ENCODE results near the gene RAB3C. TPM values are rescaled to one million over a fixed set of nuclear protein-coding genes. Genes with fewer than 3 reads are reported as not detected.

The RAB3C gene
- total RNA-seq, 1 experiment from 2014 or later = 13.3 TPM

GRCh38 chr5:58703925-58704555, 121.2 kb downstream of the RAB3C start:
- H3K36me3 Mint-ChIP-seq = peaks cover 25% of the 10 kb centered on the region
- ATAC-seq = no peak
- H3K27ac Mint-ChIP-seq = no peak overlapping the region
- no peak overlapping the region for H3K4me3 Mint-ChIP-seq
- TF ChIP-seq CBFB (CRISPR knock-in tag; IDR thresholded peaks at IDR 0.05; ENCODE audit: low read depth) = no peak
- no peak for TF ChIP-seq NR2C2 (CRISPR knock-in tag; IDR thresholded peaks at IDR 0.05)
- H3K4me1 Mint-ChIP-seq = 0 out of 2 replicates have a peak, but pooled peaks cover 5% of the 10 kb centered on the region
- peaks cover 32% of the 10 kb centered on the region for H3K9me3 Mint-ChIP-seq
- H3K27me3 Mint-ChIP-seq (ENCODE audit: low read depth) = peaks cover 2% of the 10 kb centered on the region; the same call in 1 of the 2 replicates
- POLR2A ChIA-PET = no interaction called here
- no peak for DNase-seq (ENCODE audit: low spot score)
- CTCF ChIA-PET = no interaction called here

DNA sequence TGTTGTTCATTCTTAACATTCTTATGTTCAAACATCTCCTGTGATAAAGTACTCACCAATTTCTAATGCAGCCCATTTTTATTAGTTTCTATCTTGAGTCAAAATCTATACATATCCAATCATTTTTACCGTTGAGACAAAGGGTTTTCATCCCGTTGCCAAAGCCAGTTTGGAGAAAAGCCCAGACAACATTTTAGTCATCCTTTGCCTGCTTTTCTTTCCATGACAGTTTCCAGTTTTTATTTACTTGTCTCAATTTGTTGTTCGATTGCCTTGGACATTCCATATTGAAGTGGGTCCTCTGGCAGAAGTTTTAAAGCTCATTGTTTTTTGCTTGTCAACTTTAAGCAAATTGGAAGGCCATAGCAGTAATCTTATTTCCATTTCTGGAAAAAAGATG, 123.9 kb downstream of the RAB3C start:
- H3K4me1 Mint-ChIP-seq = no peaks in the 10 kb centered on the region
- TF ChIP-seq, protein P1, sequence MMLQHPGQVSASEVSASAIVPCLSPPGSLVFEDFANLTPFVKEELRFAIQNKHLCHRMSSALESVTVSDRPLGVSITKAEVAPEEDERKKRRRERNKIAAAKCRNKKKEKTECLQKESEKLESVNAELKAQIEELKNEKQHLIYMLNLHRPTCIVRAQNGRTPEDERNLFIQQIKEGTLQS (CRISPR knock-in tag; conservative IDR thresholded peaks at IDR 0.05) = no peak
- TF ChIP-seq, protein P2, sequence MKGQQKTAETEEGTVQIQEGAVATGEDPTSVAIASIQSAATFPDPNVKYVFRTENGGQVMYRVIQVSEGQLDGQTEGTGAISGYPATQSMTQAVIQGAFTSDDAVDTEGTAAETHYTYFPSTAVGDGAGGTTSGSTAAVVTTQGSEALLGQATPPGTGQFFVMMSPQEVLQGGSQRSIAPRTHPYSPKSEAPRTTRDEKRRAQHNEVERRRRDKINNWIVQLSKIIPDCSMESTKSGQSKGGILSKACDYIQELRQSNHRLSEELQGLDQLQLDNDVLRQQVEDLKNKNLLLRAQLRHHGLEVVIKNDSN (CRISPR knock-in tag; IDR thresholded peaks at IDR 0.05) = no peak
- TF ChIP-seq SMAD4 (CRISPR knock-in tag; IDR thresholded peaks at IDR 0.05) (no peak), ERG (CRISPR knock-in tag; IDR thresholded peaks at IDR 0.05) (no peak), ZNF671 (CRISPR knock-in tag; IDR thresholded peaks at IDR 0.05) (no peak), ZNF532 (CRISPR knock-in tag; IDR thresholded peaks at IDR 0.05; ENCODE audit: borderline replicate concordance) (no peak), IRF2 (CRISPR knock-in tag; IDR thresholded peaks at IDR 0.05; ENCODE audit: borderline replicate concordance, low read depth) (no peak), NR1H2 (CRISPR knock-in tag; IDR thresholded peaks at IDR 0.05) (no peak), KAT7 (CRISPR knock-in tag; IDR thresholded peaks at IDR 0.05; ENCODE audit: borderline replicate concordance) (no peak), GRHL2 (CRISPR knock-in tag; IDR thresholded peaks at IDR 0.05; ENCODE audit: insufficient replicate concordance, severe bottlenecking) (no peak), ATF1 (CRISPR knock-in tag; IDR thresholded peaks at IDR 0.05) (no peak), TEAD4 (CRISPR knock-in tag; IDR thresholded peaks at IDR 0.05) (no peak), FOXK1 (CRISPR knock-in tag; IDR thresholded peaks at IDR 0.05) (no peak), ELF4 (CRISPR knock-in tag; IDR thresholded peaks at IDR 0.05; ENCODE audit: low read depth) (no peak), NFATC4 (CRISPR knock-in tag; IDR thresholded peaks at IDR 0.05) (no peak)
- TF ChIP-seq, protein P3, sequence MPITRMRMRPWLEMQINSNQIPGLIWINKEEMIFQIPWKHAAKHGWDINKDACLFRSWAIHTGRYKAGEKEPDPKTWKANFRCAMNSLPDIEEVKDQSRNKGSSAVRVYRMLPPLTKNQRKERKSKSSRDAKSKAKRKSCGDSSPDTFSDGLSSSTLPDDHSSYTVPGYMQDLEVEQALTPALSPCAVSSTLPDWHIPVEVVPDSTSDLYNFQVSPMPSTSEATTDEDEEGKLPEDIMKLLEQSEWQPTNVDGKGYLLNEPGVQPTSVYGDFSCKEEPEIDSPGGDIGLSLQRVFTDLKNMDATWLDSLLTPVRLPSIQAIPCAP (CRISPR knock-in tag; IDR thresholded peaks at IDR 0.05) = no peak
- TF ChIP-seq, protein P4, sequence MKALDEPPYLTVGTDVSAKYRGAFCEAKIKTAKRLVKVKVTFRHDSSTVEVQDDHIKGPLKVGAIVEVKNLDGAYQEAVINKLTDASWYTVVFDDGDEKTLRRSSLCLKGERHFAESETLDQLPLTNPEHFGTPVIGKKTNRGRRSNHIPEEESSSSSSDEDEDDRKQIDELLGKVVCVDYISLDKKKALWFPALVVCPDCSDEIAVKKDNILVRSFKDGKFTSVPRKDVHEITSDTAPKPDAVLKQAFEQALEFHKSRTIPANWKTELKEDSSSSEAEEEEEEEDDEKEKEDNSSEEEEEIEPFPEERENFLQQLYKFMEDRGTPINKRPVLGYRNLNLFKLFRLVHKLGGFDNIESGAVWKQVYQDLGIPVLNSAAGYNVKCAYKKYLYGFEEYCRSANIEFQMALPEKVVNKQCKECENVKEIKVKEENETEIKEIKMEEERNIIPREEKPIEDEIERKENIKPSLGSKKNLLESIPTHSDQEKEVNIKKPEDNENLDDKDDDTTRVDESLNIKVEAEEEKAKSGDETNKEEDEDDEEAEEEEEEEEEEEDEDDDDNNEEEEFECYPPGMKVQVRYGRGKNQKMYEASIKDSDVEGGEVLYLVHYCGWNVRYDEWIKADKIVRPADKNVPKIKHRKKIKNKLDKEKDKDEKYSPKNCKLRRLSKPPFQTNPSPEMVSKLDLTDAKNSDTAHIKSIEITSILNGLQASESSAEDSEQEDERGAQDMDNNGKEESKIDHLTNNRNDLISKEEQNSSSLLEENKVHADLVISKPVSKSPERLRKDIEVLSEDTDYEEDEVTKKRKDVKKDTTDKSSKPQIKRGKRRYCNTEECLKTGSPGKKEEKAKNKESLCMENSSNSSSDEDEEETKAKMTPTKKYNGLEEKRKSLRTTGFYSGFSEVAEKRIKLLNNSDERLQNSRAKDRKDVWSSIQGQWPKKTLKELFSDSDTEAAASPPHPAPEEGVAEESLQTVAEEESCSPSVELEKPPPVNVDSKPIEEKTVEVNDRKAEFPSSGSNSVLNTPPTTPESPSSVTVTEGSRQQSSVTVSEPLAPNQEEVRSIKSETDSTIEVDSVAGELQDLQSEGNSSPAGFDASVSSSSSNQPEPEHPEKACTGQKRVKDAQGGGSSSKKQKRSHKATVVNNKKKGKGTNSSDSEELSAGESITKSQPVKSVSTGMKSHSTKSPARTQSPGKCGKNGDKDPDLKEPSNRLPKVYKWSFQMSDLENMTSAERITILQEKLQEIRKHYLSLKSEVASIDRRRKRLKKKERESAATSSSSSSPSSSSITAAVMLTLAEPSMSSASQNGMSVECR (CRISPR knock-in tag; IDR thresholded peaks at IDR 0.05; ENCODE audit: borderline replicate concordance) = no peak
- CTCF ChIA-PET = no interaction called here
- H3K27ac Mint-ChIP-seq = no peak overlapping the region
- POLR2A ChIA-PET = no interaction called here
- peaks cover under 1% of the 10 kb centered on the region; the same call in 1 of the 2 replicates for H3K36me3 Mint-ChIP-seq
- DNase-seq (ENCODE audit: low spot score) (no peak), ATAC-seq (no peak)
- H3K27me3 Mint-ChIP-seq (ENCODE audit: low read depth) = no peaks in the 10 kb centered on the region
- H3K4me3 Mint-ChIP-seq = no peak overlapping the region
- peaks cover 8% of the 10 kb centered on the region for H3K9me3 Mint-ChIP-seq
